Inferior parietal cortex (tissue), 1 donor: ENCODE results near the gene SLC36A1.

Experiments
- DNase-seq: peaks from one replicate; pipeline ENCODE4 v3.0.0-alpha.2; 2016; ENCODE audit errors: extremely low spot score

The SLC36A1 gene

DNA sequence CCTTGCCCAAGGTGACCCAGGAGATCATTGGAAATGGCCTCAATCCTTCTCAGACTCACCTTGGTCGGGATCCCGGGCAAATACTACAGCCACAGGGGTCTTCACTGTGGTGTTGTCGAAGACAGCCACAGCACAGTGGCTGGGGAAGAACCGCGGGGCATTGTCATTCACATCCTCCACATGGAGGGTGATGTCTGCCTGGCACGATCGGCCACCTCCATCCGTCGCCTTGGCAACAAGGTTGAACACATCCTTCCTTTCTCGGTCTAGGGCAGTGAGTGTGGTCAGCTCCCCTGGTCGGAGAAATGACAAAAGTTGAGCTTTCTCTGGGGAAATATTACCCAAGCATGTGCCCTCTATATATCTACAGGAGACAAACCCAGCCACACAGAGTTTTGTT is 86.9 kb downstream of the SLC36A1 start:
- DNase-seq: no peak

DNA sequence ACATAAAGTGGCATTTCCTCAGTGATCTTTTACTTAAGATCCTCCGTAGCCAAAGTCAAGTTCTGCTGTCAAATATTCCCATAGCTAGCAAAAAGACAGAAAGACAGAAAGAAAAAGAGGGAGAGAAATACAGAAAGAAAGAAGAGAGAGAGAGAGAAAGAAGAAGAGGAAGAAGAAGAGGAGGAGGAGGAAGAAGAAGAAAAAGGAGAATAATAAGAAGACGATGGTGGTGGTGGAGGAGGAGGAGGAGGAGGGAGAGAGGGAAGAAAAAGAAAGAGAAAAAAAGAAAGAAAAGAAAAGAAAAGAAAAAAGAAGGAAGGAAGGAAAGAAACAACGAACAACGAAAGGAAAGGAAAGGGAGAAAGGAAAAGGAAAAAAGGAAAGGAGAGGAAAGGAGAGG is 89.6 kb downstream of the SLC36A1 start:
- no peak for DNase-seq

DNA sequence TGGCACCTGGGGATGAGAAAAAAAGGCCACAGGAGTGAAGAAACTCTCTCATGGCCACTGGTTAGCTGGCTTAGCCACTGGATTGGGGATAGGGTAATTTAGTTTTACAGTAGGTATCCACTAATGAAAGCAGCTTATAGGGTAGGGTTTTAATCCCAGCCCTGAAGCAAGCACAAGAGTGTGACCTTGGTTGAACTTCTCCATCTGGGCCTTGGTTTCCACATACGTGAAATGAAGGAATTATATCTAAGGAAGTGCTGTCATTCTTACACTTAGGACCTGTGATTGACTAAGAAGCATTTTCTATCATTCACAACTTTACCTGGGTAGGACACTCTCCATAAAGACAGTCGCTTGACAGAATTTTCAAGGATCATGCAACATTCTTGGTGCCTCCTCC is 94.2 kb downstream of the SLC36A1 start:
- DNase-seq: no peak
